ENCODE results near the gene SYTL3. TPM values are rescaled to one million over a fixed set of nuclear protein-coding genes. Genes with fewer than 3 reads are reported as not detected.

The SYTL3 gene
- total and polyA plus RNA-seq, 3 donors from 2014 or later, result 7.0 to 11.0 (median 10.2) TPM

DNA sequence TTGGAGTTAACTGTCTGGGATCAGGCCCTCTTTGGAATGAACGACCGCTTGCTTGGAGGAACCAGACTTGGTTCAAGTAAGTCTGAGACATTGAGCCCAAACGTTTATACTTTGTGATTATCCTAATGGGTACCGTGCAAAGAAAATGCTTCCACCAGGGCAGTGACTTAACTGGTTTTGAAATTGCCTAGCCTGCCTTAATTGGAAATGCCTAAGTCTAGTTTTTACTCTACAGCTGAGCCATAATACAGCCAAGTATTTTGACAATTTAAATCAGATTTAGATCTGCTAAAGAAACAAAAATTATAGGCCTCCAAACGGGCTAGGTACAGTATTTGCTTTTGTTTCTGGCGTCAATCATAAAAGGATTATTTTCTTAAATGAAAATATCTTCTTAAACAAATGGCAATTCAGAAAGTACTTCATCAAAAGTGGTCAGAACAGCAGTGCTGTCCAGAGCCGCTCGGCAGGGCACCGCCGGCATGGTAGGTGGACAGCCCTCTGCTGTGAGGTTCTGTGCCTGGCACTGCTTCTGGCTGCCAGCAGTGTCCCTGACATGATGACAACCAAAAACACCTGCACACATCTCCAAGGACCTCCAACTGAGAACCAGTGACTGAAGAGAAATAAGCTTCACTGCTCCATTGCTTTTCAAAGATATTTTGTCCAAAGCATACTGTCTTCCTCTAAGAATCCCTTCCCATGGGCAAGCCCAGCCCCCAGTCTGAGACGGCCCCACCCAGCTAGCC is 113.8 kb downstream of the SYTL3 start:
- Histone ChIP-seq H3K27me3 (no peaks in the 10 kb centered on the region), H3K36me3 (ENCODE audit: low read depth, missing control alignments) (no peaks in the 10 kb centered on the region), H3K4me3 (no peak overlapping the region), H3K4me1 (peaks cover 12% of the 10 kb centered on the region), H3K27ac (peak overlapping the region in 1 of 2 donors; percentile 50), H3K9me3 (no peaks in the 10 kb centered on the region)
- WGBS, 2 donors, result 67 to 76% methylated on average over 11 of the region's 11 CpGs
- TF ChIP-seq, protein P1, sequence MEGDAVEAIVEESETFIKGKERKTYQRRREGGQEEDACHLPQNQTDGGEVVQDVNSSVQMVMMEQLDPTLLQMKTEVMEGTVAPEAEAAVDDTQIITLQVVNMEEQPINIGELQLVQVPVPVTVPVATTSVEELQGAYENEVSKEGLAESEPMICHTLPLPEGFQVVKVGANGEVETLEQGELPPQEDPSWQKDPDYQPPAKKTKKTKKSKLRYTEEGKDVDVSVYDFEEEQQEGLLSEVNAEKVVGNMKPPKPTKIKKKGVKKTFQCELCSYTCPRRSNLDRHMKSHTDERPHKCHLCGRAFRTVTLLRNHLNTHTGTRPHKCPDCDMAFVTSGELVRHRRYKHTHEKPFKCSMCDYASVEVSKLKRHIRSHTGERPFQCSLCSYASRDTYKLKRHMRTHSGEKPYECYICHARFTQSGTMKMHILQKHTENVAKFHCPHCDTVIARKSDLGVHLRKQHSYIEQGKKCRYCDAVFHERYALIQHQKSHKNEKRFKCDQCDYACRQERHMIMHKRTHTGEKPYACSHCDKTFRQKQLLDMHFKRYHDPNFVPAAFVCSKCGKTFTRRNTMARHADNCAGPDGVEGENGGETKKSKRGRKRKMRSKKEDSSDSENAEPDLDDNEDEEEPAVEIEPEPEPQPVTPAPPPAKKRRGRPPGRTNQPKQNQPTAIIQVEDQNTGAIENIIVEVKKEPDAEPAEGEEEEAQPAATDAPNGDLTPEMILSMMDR (IDR thresholded peaks at IDR 0.05), result no peak
- no peak for TF ChIP-seq POLR2A (IDR thresholded peaks at IDR 0.05)
- no peak for DNase-seq
- intact Hi-C loops (cut with DNase I; ENCODE audit: low total_unique reads), result no loop called here

DNA sequence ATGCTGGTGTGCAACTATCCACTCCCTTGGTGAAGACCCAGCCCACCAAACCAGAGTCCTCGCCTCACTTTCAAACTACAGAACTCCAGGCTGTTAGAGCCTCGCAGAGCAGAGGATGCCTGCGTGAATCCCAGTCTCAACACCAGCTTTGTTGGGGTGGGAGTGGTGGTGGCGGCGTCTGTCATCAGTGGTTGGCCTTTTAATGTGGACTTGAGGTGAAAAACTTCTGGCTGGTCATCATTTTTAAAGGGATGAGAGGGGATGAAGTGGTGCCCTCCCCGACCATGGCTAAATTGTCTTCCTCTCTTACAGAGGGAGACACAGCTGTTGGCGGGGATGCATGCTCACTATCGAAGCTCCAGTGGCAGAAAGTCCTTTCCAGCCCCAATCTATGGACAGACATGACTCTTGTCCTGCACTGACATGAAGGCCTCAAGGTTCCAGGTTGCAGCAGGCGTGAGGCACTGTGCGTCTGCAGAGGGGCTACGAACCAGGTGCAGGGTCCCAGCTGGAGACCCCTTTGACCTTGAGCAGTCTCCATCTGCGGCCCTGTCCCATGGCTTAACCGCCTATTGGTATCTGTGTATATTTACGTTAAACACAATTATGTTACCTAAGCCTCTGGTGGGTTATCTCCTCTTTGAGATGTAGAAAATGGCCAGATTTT is 114.5 kb downstream of the SYTL3 start:
- Histone ChIP-seq H3K27ac (peak overlapping the region in 1 of 2 donors; percentile 50), H3K4me1 (peaks cover 12% of the 10 kb centered on the region), H3K27me3 (no peaks in the 10 kb centered on the region), H3K9me3 (no peaks in the 10 kb centered on the region), H3K4me3 (no peak overlapping the region), H3K36me3 (ENCODE audit: low read depth, missing control alignments) (no peaks in the 10 kb centered on the region)
- intact Hi-C loops (cut with DNase I; ENCODE audit: low total_unique reads), result no loop called here
- DNase-seq, result no peak
- TF ChIP-seq POLR2A (IDR thresholded peaks at IDR 0.05), result no peak
- TF ChIP-seq, protein P1 (IDR thresholded peaks at IDR 0.05), result no peak
- 89 to 96% methylated on average over 10 to 14 of the region's 14 CpGs for WGBS, 2 donors

DNA sequence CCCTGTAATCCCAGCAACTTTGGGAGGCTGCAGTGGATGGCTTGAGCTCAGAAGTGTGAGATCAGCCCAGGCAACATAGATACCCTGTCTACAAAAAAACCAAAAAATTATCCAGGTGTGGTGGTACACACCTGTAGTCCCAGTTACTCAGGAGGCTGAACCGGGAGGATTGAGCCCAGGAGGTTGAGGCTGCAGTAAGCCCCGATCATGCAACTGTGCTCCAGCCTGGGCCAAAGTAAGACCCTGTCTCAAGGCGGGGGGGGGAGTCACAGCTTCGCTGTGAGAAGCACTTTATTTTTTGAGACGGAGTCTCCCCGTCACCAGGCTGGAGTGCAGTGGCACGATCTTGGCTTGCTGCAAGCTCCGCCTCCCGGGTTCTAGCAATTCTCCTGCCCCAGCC is 115.1 kb downstream of the SYTL3 start:
- Histone ChIP-seq H3K9me3 (no peaks in the 10 kb centered on the region), H3K27ac (no peak overlapping the region), H3K27me3 (no peaks in the 10 kb centered on the region), H3K4me3 (no peak overlapping the region), H3K36me3 (ENCODE audit: low read depth, missing control alignments) (no peaks in the 10 kb centered on the region), H3K4me1 (peaks cover 12% of the 10 kb centered on the region)
- no peak for DNase-seq
- intact Hi-C loops (cut with DNase I; ENCODE audit: low total_unique reads), result no loop called here
- TF ChIP-seq POLR2A (IDR thresholded peaks at IDR 0.05), result no peak
- TF ChIP-seq, protein P1 (IDR thresholded peaks at IDR 0.05), result no peak
- 88 to 96% methylated on average over 9 of the region's 9 CpGs for WGBS, 2 donors

DNA sequence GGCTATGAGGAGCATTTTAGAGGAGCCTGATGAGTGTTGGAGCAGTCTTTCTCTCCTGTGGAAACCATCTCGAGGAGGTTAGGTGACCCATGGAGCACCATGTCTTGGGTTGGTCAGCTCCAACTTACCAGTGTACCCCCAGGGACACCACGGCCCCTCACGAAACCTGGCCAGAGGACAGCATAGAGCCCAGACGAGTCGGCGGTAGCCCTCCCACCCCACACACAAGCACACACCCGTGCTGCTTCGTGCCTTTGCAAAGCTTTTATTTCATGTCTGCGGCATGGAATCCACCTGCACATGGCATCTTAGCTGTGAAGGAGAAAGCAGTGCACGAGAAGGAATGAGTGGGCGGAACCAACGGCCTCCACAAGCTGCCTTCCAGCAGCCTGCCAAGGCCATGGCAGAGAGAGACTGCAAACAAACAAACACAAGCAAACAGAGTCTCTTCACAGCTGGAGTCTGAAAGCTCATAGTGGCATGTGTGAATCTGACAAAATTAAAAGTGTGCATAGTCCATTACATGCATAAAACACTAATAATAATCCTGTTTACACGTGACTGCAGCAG is 115.7 kb downstream of the SYTL3 start:
- H3K27me3 ChIP-seq, result no peaks in the 10 kb centered on the region
- DNase-seq, result peak; percentile 64
- TF ChIP-seq, protein P1 (IDR thresholded peaks at IDR 0.05), result no peak
- no peak for TF ChIP-seq POLR2A (IDR thresholded peaks at IDR 0.05)
- H3K36me3 ChIP-seq (ENCODE audit: low read depth, missing control alignments), result no peaks in the 10 kb centered on the region
- intact Hi-C loops (cut with DNase I; ENCODE audit: low total_unique reads), result no loop called here
- H3K27ac ChIP-seq, result no peak overlapping the region
- WGBS, 2 donors, result 65 to 66% methylated on average over 13 of the region's 13 CpGs
- H3K4me1 ChIP-seq, result peaks cover 12% of the 10 kb centered on the region
- H3K4me3 ChIP-seq, result no peak overlapping the region
- no peaks in the 10 kb centered on the region for H3K9me3 ChIP-seq
